ENCODE measurements around the gene KRT84.

KRT84 gene

DNA sequence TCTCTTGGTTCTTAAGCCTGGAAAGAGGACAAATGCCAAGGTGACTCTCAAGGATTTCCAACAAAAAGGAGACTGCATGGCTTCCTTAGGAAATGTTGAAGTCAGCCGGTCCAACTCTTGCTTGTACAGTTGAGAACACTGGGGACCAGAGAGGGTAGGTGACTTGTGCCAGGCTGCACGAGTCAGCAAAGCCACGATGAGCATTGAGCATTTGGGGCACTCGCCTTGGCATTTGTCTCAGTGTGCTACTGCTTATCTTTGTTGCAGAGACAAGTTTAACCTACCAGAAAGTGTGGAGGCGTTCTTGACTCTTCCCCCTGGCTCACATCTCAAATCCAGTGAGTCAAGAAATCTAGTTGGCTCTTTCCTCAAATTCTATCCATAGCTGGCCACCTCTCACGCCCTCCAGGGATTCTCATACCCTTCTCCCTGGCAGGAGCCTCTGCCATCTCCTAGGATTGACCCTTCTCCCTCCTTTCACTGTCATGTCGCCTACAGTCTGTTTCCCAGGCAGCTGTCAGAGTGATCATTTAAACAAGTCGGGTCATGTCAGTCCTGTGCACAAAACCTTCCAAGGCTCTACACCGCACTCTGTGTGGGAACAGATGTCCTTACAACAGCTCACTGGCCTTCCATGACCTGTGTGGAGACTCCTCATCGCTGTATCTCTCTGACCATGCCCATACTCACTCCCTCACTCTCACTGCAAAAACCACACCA lies 47.1 kb downstream of the KRT84 start:
- no peak overlapping the region for H3K4me3 ChIP-seq (ENCODE audit: low read depth, low read length)
- no peak for TF ChIP-seq CTCF (IDR thresholded peaks at IDR 0.05; ENCODE audit: control insufficient read depth, extremely low read depth, insufficient read depth)
- DNase-seq (ENCODE audit: low read depth), result no peak

DNA sequence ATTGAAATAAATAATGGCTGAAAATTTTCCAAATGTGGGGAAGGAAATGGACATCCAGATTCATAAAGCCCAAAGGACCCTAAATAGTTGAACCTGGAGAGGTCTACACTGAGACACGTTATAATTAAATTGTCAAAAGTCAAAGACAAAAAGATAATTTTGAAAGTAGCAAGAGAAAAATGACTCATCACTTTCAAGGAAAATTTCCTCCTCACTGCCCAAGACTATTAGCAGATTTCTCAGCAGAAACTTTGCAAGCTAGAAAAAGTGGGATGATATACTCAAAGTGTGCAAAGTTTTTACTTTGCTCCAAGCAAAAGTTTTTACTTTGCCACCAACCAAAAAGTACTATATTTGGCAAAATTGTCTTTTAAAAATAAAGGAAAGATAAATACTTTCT lies 48.4 kb downstream of the KRT84 start:
- no peak for TF ChIP-seq CTCF (IDR thresholded peaks at IDR 0.05; ENCODE audit: control insufficient read depth, extremely low read depth, insufficient read depth)
- no peak overlapping the region for H3K4me3 ChIP-seq (ENCODE audit: low read depth, low read length)
- no peak for DNase-seq (ENCODE audit: low read depth)

- TF ChIP-seq CTCF (IDR thresholded peaks at IDR 0.05; ENCODE audit: control insufficient read depth, extremely low read depth, insufficient read depth), result no peak
- no peak overlapping the region for H3K4me3 ChIP-seq (ENCODE audit: low read depth, low read length)
- DNase-seq (ENCODE audit: low read depth), result no peak
Observed at GRCh38 chr12:52336641-52337040, 48.8 kb downstream of the KRT84 start.

- no peak for TF ChIP-seq CTCF (IDR thresholded peaks at IDR 0.05; ENCODE audit: control insufficient read depth, extremely low read depth, insufficient read depth)
- DNase-seq (ENCODE audit: low read depth), result no peak
- no peak overlapping the region for H3K4me3 ChIP-seq (ENCODE audit: low read depth, low read length)
Observed at GRCh38 chr12:52335598-52336262, 49.7 kb downstream of the KRT84 start.

- no peak for DNase-seq (ENCODE audit: low read depth)
- no peak for TF ChIP-seq CTCF (IDR thresholded peaks at IDR 0.05; ENCODE audit: control insufficient read depth, extremely low read depth, insufficient read depth)
- H3K4me3 ChIP-seq (ENCODE audit: low read depth, low read length), result no peak overlapping the region
Observed at GRCh38 chr12:52334185-52334584, 51.3 kb downstream of the KRT84 start.

- DNase-seq (ENCODE audit: low read depth), result no peak
- TF ChIP-seq CTCF (IDR thresholded peaks at IDR 0.05; ENCODE audit: control insufficient read depth, extremely low read depth, insufficient read depth), result no peak
- no peak overlapping the region for H3K4me3 ChIP-seq (ENCODE audit: low read depth, low read length)
Observed at GRCh38 chr12:52333321-52333720, 52.1 kb downstream of the KRT84 start.

Data from LNCaP clone FGC (cell line).